H1 (cell line): ENCODE measurements around the gene SMARCC1. TPM values are rescaled to one million over a fixed set of nuclear protein-coding genes. Genes with fewer than 3 reads are reported as not detected.

Source experiments
- ATF3 ChIP-seq: IDR thresholded peaks from 2 replicates; pipeline ENCODE4 v1.6.1; 2011; ENCODE audit warnings: low read depth, mild to moderate bottlenecking, low read length; ENCODE audit not compliant: insufficient read depth
- CHD7 ChIP-seq: fragments of 300-600 bp; sonication (generic); IDR thresholded peaks from 2 replicates; pipeline ENCODE4 v1.7.1; 2012; ENCODE audit warnings: low read length, moderate library complexity, mild to moderate bottlenecking, inconsistent platforms; ENCODE audit not compliant: insufficient replicate concordance
- CTCF ChIP-seq, 3 experiments: IDR thresholded peaks; 1 replicate in 2 of 3; 2 replicates in 1 of 3; pipeline versions ENCODE4 v1.5.1 to v1.6.1; 2011; ENCODE audit warnings: low read length in 3 of 3, mild to moderate bottlenecking in 3 of 3, inconsistent platforms in 2 of 3, low read depth in 1 of 3, moderate library complexity in 1 of 3; ENCODE audit not compliant: insufficient read depth in 1 of 3; ENCODE audit errors: control extremely low read depth in 1 of 3
- KDM1A ChIP-seq: fragments of 200-600, 300-600 bp; sonication (generic); IDR thresholded peaks from 2 replicates; pipeline ENCODE4 v1.7.1; 2016; ENCODE audit warnings: mild to moderate bottlenecking, low read length, borderline replicate concordance
- NANOG ChIP-seq: IDR thresholded peaks from 2 replicates; pipeline ENCODE4 v1.6.1; 2011; ENCODE audit warnings: low read length, low read depth, mild to moderate bottlenecking, inconsistent platforms; ENCODE audit not compliant: insufficient read depth, poor library complexity, severe bottlenecking
- POLR2A ChIP-seq, 2 experiments: IDR thresholded peaks; 1 replicate in 1 of 2; 2 replicates in 1 of 2; pipeline ENCODE4 v1.6.1; 2011; ENCODE audit warnings: low read depth in 2 of 2, low read length in 2 of 2, mild to moderate bottlenecking in 2 of 2; ENCODE audit errors: control extremely low read depth in 1 of 2
- POU5F1 ChIP-seq: IDR thresholded peaks from 2 replicates; pipeline ENCODE4 v1.6.1; 2011; ENCODE audit warnings: low read depth, mild to moderate bottlenecking, low read length, moderate library complexity
- polyA plus RNA-seq, 7 experiments: library from polyadenylated mRNA; depleted of rRNA in 3 of 7; stranded (reverse) in 5 of 7; unstranded in 2 of 7; fragments of >200 nt in 5 of 7; fragments of 200-250 nt in 2 of 7; gene quantifications; 1 replicate in 5 of 7; 2 replicates in 1 of 7; 4 replicates in 1 of 7; pipeline versions ENCODE4 v1.2.1 to v1.2.3, GENCODE V29; 2011 to 2013; ENCODE audit warnings: missing spikeins in 2 of 7, mixed read lengths in 2 of 7
- total RNA-seq: library from RNA; stranded (reverse); fragmentation: NEBNext Ultra II Directional; extraction: Animal tissue kit (Norgen Biotek cat#: 25700); gene quantifications from 2 replicates; pipeline ENCODE4 v1.2.1, GENCODE V29; 2021

SMARCC1 gene
- total and polyA plus RNA-seq, 2 of the 8 experiments (the other 6 are each of a cell fraction or from before 2014, with no cell fraction given): 64.1 to 335 TPM

GRCh38 chr3:47772047-47772446, 9.6 kb downstream of the SMARCC1 start (continued):
- TF ChIP-seq POU5F1 (no peak), KDM1A (no peak), ATF3 (no peak), POLR2A (IDR thresholded peaks at IDR 0.05; ENCODE audit: control extremely low read depth in 1 of 2, low read depth in 2 of 2, low read length in 2 of 2) (no peak), CHD7 (no peak), NANOG (no peak), CTCF (IDR thresholded peaks at IDR 0.05; ENCODE audit: control extremely low read depth in 1 of 3, insufficient read depth in 1 of 3, low read depth in 1 of 3, low read length in 3 of 3) (no peak)
